T-cell (primary cell): Measurements from ENCODE around the gene TBC1D22A. TPM values are rescaled to one million over a fixed set of nuclear protein-coding genes. Genes with fewer than 3 reads are reported as not detected.

Experiments used
- ATAC-seq, 4 experiments: fragments of 200-7000 bp in 3 of 4; fragments of 150-1000 bp in 1 of 4; cut with Tn5 transposase; replicated peaks in 1 of 4; 1 replicate in 3 of 4; 2 replicates in 1 of 4; pipeline ENCODE4 v1.10.0; 2021; ENCODE audit warnings: moderate library complexity in 3 of 4, mild to moderate bottlenecking in 2 of 4, moderate number of reproducible peaks in 1 of 4
- CTCF ChIA-PET, 2 donors: fragments of 300-600 bp; sonication (Branson Sonifier 250); formaldehyde crosslinking; loops; one replicate each; lab custom pipeline; 2022; ENCODE audit warnings: antibody characterized with exemption in 2 of 2; lab: Charles Lee
- POLR2A ChIA-PET, 2 donors: fragments of 300-600 bp; sonication (Branson Sonifier 250); formaldehyde crosslinking; loops; one replicate each; lab custom pipeline; 2022; ENCODE audit warnings: antibody characterized with exemption in 2 of 2; lab: Charles Lee
- DNase-seq, 35 experiments: peaks; one replicate each; pipeline versions ENCODE4 v3.0.0 to v3.0.0-alpha.2; 2013 to 2023
- H3K27ac ChIP-seq: one replicate; pipeline ENCODE4 v1.5.1; 2013; ENCODE audit warnings: low read length
- H3K27me3 ChIP-seq, 2 experiments: replicated peaks in 1 of 2; 1 replicate in 1 of 2; 2 replicates in 1 of 2; pipeline versions ENCODE4 v1.6.1 to v1.7.0; 2013; ENCODE audit warnings: low read length in 1 of 2, mixed read lengths in 1 of 2; ENCODE audit not compliant: control insufficient read depth in 2 of 2, insufficient read depth in 2 of 2; ENCODE audit errors: extremely low read depth in 1 of 2
- H3K36me3 ChIP-seq, 2 donors: 1 replicate in 1 of 2; 2 replicates in 1 of 2; pipeline versions ENCODE4 v1.6.1 to v1.7.0; 2013; ENCODE audit warnings: low read length in 1 of 2; ENCODE audit not compliant: control insufficient read depth in 2 of 2, insufficient read depth in 1 of 2; ENCODE audit errors: extremely low read depth in 1 of 2
- H3K4me1 ChIP-seq, 2 experiments: 1 replicate in 1 of 2; 2 replicates in 1 of 2; pipeline versions ENCODE4 v1.6.1 to v1.7.0; 2013; ENCODE audit warnings: low read length in 2 of 2, mixed read lengths in 1 of 2; ENCODE audit not compliant: insufficient read depth in 2 of 2, control insufficient read depth in 1 of 2; ENCODE audit errors: extremely low read depth in 1 of 2
- H3K4me3 ChIP-seq, 2 donors: 1 replicate in 1 of 2; 2 replicates in 1 of 2; pipeline versions ENCODE4 v1.5.1 to v1.7.0; 2013; ENCODE audit warnings: mild to moderate bottlenecking in 2 of 2, low read length in 1 of 2, moderate library complexity in 1 of 2; ENCODE audit not compliant: control insufficient read depth in 1 of 2; ENCODE audit errors: extremely low read depth in 1 of 2
- H3K9me3 ChIP-seq: 2 replicates; pipeline ENCODE4 v1.7.0; 2013
- H3K27ac Mint-ChIP-seq, 2 donors: one replicate each; pipeline ENCODE4 v1.8.0; 2020 to 2021; ENCODE audit warnings: mild to moderate bottlenecking in 2 of 2, mixed read lengths in 2 of 2
- H3K27me3 Mint-ChIP-seq, 2 donors: one replicate each; pipeline ENCODE4 v1.8.0; 2021 to 2022; ENCODE audit warnings: mixed read lengths in 2 of 2
- H3K36me3 Mint-ChIP-seq: one replicate; pipeline ENCODE4 v1.8.0; 2021; ENCODE audit warnings: mixed read lengths
- H3K4me1 Mint-ChIP-seq, 3 donors: one replicate each; pipeline ENCODE4 v1.8.0; 2020 to 2022; ENCODE audit warnings: mixed read lengths in 3 of 3, mild to moderate bottlenecking in 1 of 3
- H3K4me3 Mint-ChIP-seq, 3 donors: one replicate each; pipeline ENCODE4 v1.8.0; 2020 to 2022; ENCODE audit warnings: mild to moderate bottlenecking in 3 of 3, mixed read lengths in 3 of 3, moderate library complexity in 3 of 3
- H3K9me3 Mint-ChIP-seq, 3 donors: one replicate each; pipeline ENCODE4 v1.8.0; 2020 to 2022; ENCODE audit warnings: mixed read lengths in 3 of 3
- WGBS: methylation state at CpG from one replicate; pipeline ENCODE4 v1.1.5; 2013; ENCODE audit warnings: missing lambda C conversion rate; ENCODE audit not compliant: insufficient coverage; 5-methylcytosine and 5-hydroxymethylcytosine counted together
- total RNA-seq, 35 experiments: library from RNA in 6 of 35; stranded (reverse) in 6 of 35; fragments of 120-200 nt in 1 of 35; gene quantifications; one replicate each; pipeline versions ENCODE4 v1.2.1 to v1.2.4 and lab custom pipeline; 2013 to 2026

The TBC1D22A gene
- total RNA-seq, 5 donors from 2014 or later (not counting 1 experiment from before 2014, with no cell fraction given), result 38.3 to 67.8 (median 57.7) TPM

DNA sequence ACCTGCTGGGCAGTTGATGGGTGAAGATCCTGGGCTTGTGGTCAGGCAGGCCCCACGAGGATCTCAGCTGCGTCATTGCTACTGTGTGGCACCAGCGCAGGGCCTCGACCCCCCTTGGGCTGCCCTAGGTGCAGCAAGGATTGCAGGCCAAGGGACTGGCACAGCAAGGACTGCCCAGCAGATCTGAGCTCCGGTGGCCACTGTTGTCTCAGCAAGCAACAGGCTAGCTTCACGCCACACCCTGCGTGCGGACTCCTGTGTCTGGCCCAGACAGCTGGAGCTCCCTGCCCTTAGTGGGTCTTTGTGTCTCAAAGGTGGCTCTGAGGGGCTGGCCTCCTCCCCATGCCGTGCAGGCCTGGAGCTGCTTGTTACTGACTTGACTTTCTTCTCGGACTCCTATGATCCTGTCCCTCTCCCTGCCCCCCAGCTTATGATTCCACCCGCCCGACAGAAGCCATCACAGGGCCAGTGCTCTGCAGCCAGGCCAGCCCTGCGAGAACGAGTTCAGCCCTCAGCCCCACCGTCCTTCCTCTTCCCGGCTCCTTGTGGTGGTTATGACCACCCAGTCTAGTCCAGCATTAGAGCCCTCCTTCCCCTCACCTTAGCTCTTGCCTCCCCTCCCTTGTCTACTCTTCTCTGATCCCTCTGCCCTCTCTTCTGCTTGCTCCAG, 295.6 kb downstream of the TBC1D22A start:
- Histone ChIP-seq H3K36me3 (peaks cover 5 to 32% of the 10 kb centered on the region in 2 donors), H3K4me1 (no peaks in the 10 kb centered on the region), H3K4me3 (no peak overlapping the region), H3K27ac (no peak overlapping the region), H3K27me3 (no peaks in the 10 kb centered on the region), H3K9me3 (no peaks in the 10 kb centered on the region)
- no peak for ATAC-seq
- ChIA-PET POLR2A (no interaction called here), CTCF (no interaction called here)
- no peaks in the 10 kb centered on the region for H3K9me3 Mint-ChIP-seq
- DNase-seq, result no peak
- 94% methylated on average over 16 of the region's 16 CpGs for WGBS
- peaks cover 5 to 11% (median 8%) of the 10 kb centered on the region in 3 donors for H3K4me1 Mint-ChIP-seq
- peaks cover 65% of the 10 kb centered on the region for H3K36me3 Mint-ChIP-seq
- no peak overlapping the region for H3K4me3 Mint-ChIP-seq
- H3K27me3 Mint-ChIP-seq, result no peaks in the 10 kb centered on the region
- H3K27ac Mint-ChIP-seq, result no peak overlapping the region

DNA sequence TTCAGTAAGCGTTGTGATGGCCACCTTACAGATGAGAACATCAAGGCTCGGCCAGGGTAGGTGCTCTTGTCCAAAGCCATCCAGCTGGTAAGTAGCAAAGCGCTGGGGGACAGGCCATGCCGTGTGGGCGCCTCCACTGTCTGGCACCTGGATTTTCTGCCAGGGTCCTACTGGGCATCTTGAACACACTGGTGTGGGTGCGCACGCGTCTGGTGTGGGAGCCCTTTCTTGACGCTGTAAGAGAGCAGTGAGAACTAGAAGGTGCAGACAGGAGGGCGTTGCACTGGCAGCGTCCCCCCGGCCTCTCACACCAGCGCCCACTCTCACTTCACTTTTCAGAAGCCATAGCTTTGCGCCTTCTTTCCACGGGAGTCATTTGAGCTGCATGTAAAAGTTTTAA, 296.6 kb downstream of the TBC1D22A start:
- Histone ChIP-seq H3K36me3 (peaks cover 5 to 28% of the 10 kb centered on the region in 2 donors), H3K27ac (no peak overlapping the region), H3K4me3 (no peak overlapping the region), H3K4me1 (no peaks in the 10 kb centered on the region), H3K27me3 (no peaks in the 10 kb centered on the region), H3K9me3 (no peaks in the 10 kb centered on the region)
- Mint-ChIP-seq H3K9me3 (no peaks in the 10 kb centered on the region), H3K27ac (no peak overlapping the region), H3K36me3 (peaks cover 62% of the 10 kb centered on the region), H3K4me1 (peaks cover 3 to 11% (median 10%) of the 10 kb centered on the region in 3 donors), H3K4me3 (no peak overlapping the region), H3K27me3 (no peaks in the 10 kb centered on the region)
- CTCF ChIA-PET, result no interaction called here
- DNase-seq, result no peak
- 98% methylated on average over 8 of the region's 15 CpGs for WGBS
- POLR2A ChIA-PET, result no interaction called here
- ATAC-seq, result no peak

DNA sequence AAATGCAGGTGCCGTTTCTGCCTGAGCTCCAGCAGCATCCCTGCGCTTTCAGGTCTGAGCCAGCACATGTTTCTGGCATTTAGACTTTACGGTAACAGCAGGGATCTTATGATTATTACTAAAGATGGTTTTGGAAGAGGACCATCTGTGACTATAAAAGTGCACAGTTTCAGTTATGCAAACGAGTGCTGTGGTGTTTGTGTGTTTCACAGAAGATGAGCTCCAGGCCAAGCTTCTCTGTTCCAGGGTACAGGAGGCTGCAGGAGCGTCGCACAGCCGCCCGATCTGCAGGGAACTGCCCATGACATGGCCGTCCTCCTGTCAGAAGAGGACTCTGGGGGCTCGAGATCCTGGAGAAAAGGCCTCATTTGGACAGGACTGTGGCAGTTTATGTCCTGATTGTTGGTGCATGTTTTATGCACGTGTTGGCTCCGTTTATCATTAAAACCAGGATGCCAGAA, 297.3 kb downstream of the TBC1D22A start:
- Histone ChIP-seq H3K27ac (no peak overlapping the region), H3K4me3 (no peak overlapping the region), H3K9me3 (no peaks in the 10 kb centered on the region), H3K4me1 (no peaks in the 10 kb centered on the region), H3K27me3 (no peaks in the 10 kb centered on the region), H3K36me3 (peaks cover 5 to 28% of the 10 kb centered on the region in 2 donors)
- ATAC-seq (no peak), DNase-seq (no peak)
- CTCF ChIA-PET, result no interaction called here
- 93% methylated on average over 10 of the region's 12 CpGs for WGBS
- H3K36me3 Mint-ChIP-seq, result peaks cover 64% of the 10 kb centered on the region
- H3K9me3 Mint-ChIP-seq, result no peaks in the 10 kb centered on the region
- no peaks in the 10 kb centered on the region for H3K27me3 Mint-ChIP-seq
- H3K4me1 Mint-ChIP-seq, result peaks cover 6 to 11% (median 10%) of the 10 kb centered on the region in 3 donors
- POLR2A ChIA-PET, result no interaction called here
- no peak overlapping the region for H3K27ac Mint-ChIP-seq
- H3K4me3 Mint-ChIP-seq, result no peak overlapping the region

DNA sequence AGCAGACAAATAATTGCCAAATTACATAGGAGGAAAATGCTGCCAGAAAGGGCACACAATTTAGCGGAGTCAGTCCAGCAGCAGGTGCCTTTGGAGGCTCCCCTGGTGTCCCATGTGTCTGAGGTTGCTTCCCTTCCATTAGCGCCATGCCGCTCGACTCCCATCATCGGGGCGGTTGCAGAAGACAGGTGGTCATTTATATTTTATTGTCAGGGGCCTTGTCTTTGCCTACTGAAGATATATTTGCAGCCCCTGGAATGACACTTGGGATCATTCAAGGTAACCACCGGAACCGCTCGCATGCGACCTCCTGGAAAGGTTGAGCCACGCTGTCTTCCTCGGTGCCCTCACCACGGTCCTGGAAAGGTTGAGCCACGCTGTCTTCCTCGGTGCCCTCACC, 298.3 kb downstream of the TBC1D22A start:
- no peak for DNase-seq
- Mint-ChIP-seq H3K27ac (no peak overlapping the region), H3K4me1 (peaks cover 11 to 16% (median 16%) of the 10 kb centered on the region in 3 donors), H3K4me3 (no peak overlapping the region), H3K9me3 (no peaks in the 10 kb centered on the region), H3K36me3 (peaks cover 62% of the 10 kb centered on the region), H3K27me3 (no peaks in the 10 kb centered on the region)
- CTCF ChIA-PET, result no interaction called here
- Histone ChIP-seq H3K36me3 (peaks cover 5 to 23% of the 10 kb centered on the region in 2 donors), H3K27me3 (no peaks in the 10 kb centered on the region), H3K27ac (no peak overlapping the region), H3K9me3 (no peaks in the 10 kb centered on the region), H3K4me1 (no peaks in the 10 kb centered on the region), H3K4me3 (no peak overlapping the region)
- POLR2A ChIA-PET, result no interaction called here
- ATAC-seq, result no peak
- 91% methylated on average over 14 of the region's 15 CpGs for WGBS

DNA sequence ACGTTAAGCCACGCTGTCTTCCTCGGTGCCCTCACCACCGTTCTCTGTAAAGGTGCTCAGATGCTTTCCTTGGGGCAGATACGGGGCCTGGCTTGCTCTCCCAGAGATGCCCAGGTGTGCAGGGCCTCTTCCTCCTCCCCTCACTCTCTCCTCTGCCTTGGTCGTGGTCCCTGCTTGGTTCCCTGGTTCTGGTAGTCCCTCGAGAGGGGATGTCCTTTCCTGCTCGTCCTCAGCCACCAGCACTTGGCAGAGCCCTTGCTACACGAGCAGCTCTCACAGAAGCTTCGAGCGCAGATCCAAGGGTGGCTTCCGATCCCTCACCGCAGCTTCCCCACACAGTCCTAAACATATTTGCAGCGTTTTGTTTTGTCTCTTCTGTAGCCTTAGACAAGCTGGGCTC, 298.8 kb downstream of the TBC1D22A start:
- H3K9me3 ChIP-seq, result no peaks in the 10 kb centered on the region
- H3K9me3 Mint-ChIP-seq, result no peaks in the 10 kb centered on the region
- DNase-seq (no peak), ATAC-seq (no peak)
- ChIA-PET CTCF (no interaction called here), POLR2A (no interaction called here)
- no peak overlapping the region for H3K4me3 Mint-ChIP-seq
- peaks cover 5 to 23% of the 10 kb centered on the region in 2 donors for H3K36me3 ChIP-seq
- H3K27me3 Mint-ChIP-seq, result no peaks in the 10 kb centered on the region
- peaks cover 16 to 20% (median 18%) of the 10 kb centered on the region in 3 donors for H3K4me1 Mint-ChIP-seq
- H3K27ac ChIP-seq, result no peak overlapping the region
- peaks cover 58% of the 10 kb centered on the region for H3K36me3 Mint-ChIP-seq
- no peak overlapping the region for H3K4me3 ChIP-seq
- no peaks in the 10 kb centered on the region for H3K4me1 ChIP-seq
- WGBS, result 89% methylated on average over 13 of the region's 14 CpGs
- H3K27ac Mint-ChIP-seq, result no peak overlapping the region
- no peaks in the 10 kb centered on the region for H3K27me3 ChIP-seq

DNA sequence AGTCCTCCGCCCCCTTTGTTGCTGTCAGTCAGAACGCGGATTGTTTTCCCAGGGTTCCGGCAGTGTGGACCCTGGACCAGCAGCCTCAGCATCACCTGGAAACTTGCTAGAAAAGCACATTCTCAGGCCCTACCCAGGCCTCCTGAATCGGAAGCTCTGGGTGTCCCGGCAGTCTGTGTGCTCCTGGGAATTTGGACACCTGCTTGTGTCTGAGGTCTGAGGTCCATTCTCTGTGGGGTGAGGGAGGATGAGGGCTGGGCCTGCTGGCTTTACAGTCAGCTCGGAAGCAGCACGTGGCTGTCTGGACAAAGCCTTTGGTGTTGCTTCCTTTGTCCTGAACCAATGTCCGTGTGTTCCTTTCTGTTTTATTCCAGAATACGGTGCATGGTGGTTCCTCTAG, 299.7 kb downstream of the TBC1D22A start:
- peaks cover 52% of the 10 kb centered on the region for H3K36me3 Mint-ChIP-seq
- ATAC-seq (no peak), DNase-seq (no peak)
- peaks cover 5 to 23% of the 10 kb centered on the region in 2 donors for H3K36me3 ChIP-seq
- H3K27me3 Mint-ChIP-seq, result no peaks in the 10 kb centered on the region
- CTCF ChIA-PET, result no interaction called here
- 87% methylated on average over 8 of the region's 10 CpGs for WGBS
- no peaks in the 10 kb centered on the region for H3K27me3 ChIP-seq
- no peak overlapping the region for H3K4me3 ChIP-seq
- peaks cover 17 to 21% (median 20%) of the 10 kb centered on the region in 3 donors for H3K4me1 Mint-ChIP-seq
- H3K27ac ChIP-seq, result no peak overlapping the region
- no peaks in the 10 kb centered on the region for H3K4me1 ChIP-seq
- no peak overlapping the region for H3K27ac Mint-ChIP-seq
- H3K9me3 ChIP-seq, result no peaks in the 10 kb centered on the region
- H3K9me3 Mint-ChIP-seq, result no peaks in the 10 kb centered on the region
- POLR2A ChIA-PET, result interaction anchor here in 1 of 2 donors (0.5 kb wide), 1 partner anchor 40 kb away, joined by 5 read pairs; no protein-coding TSS in a partner anchor
- H3K4me3 Mint-ChIP-seq, result no peak overlapping the region
